Ishikawa (cell line): ENCODE results near the gene RAD51B.

ENCODE experiments used
- CEBPB ChIP-seq: IDR thresholded peaks from 2 replicates; pipeline ENCODE4 v1.6.1; 2012
- CREB1 ChIP-seq: IDR thresholded peaks from 2 replicates; pipeline ENCODE4 v1.6.1; 2012; ENCODE audit warnings: low read depth
- EGR1 ChIP-seq: IDR thresholded peaks from 2 replicates; pipeline ENCODE4 v1.6.1; 2012
- EP300 ChIP-seq: IDR thresholded peaks from 2 replicates; pipeline ENCODE4 v1.6.1; 2012; ENCODE audit warnings: borderline replicate concordance
- FOXM1 ChIP-seq: IDR thresholded peaks from 2 replicates; pipeline ENCODE4 v1.6.1; 2012; ENCODE audit warnings: low read depth, borderline replicate concordance
- MAX ChIP-seq: IDR thresholded peaks from 2 replicates; pipeline ENCODE4 v1.6.1; 2012
- NFIC ChIP-seq: IDR thresholded peaks from 2 replicates; pipeline ENCODE4 v1.6.1; 2012
- RAD21 ChIP-seq: IDR thresholded peaks from 2 replicates; pipeline ENCODE4 v1.6.1; 2012; ENCODE audit warnings: low read depth
- REST ChIP-seq: IDR thresholded peaks from 2 replicates; pipeline ENCODE4 v1.6.1; 2012; ENCODE audit warnings: low read depth, mild to moderate bottlenecking
- TAF1 ChIP-seq: IDR thresholded peaks from 2 replicates; pipeline ENCODE4 v1.6.1; 2012; ENCODE audit warnings: low read depth, mild to moderate bottlenecking
- TCF12 ChIP-seq: IDR thresholded peaks from 2 replicates; pipeline ENCODE4 v1.6.1; 2012; ENCODE audit warnings: low read depth
- TEAD4 ChIP-seq: IDR thresholded peaks from 2 replicates; pipeline ENCODE4 v1.6.1; 2012
- USF1 ChIP-seq: IDR thresholded peaks from 2 replicates; pipeline ENCODE4 v1.6.1; 2012
- YY1 ChIP-seq: IDR thresholded peaks from 2 replicates; pipeline ENCODE4 v1.6.1; 2012; ENCODE audit warnings: low read depth
- ZBTB7A ChIP-seq: IDR thresholded peaks from 2 replicates; pipeline ENCODE4 v1.6.1; 2012; ENCODE audit warnings: low read depth

The RAD51B gene

GRCh38 chr14:68020493-68020892 is 200.9 kb downstream of the RAD51B start:
- TF ChIP-seq CEBPB (peak; percentile 88), FOXM1 (no peak)

GRCh38 chr14:68020999-68021663 is 201.6 kb downstream of the RAD51B start:
- TF ChIP-seq EP300: no peak
- no peak for TF ChIP-seq EGR1
- no peak for TF ChIP-seq USF1
- TF ChIP-seq CEBPB: no peak
- TF ChIP-seq TCF12: no peak
- TF ChIP-seq NFIC: no peak
- TF ChIP-seq MAX: no peak
- TF ChIP-seq RAD21: no peak
- TF ChIP-seq CREB1: no peak
- TF ChIP-seq TAF1: no peak
- TF ChIP-seq FOXM1: no peak
- no peak for TF ChIP-seq YY1
- TF ChIP-seq TEAD4: no peak
- TF ChIP-seq REST: no peak
- TF ChIP-seq ZBTB7A: no peak

GRCh38 chr14:68027276-68027675 is 207.7 kb downstream of the RAD51B start:
- no peak for TF ChIP-seq TAF1
- no peak for TF ChIP-seq CREB1
- no peak for TF ChIP-seq ZBTB7A
- TF ChIP-seq TEAD4: no peak
- TF ChIP-seq MAX: no peak

- TF ChIP-seq TCF12 (no peak), REST (no peak)
Observed at GRCh38 chr14:68028075-68028474, 208.5 kb downstream of the RAD51B start.

- no peak for TF ChIP-seq EP300
- TF ChIP-seq ZBTB7A: no peak
- TF ChIP-seq TEAD4: no peak
- TF ChIP-seq RAD21: no peak
- no peak for TF ChIP-seq FOXM1
- no peak for TF ChIP-seq EGR1
- no peak for TF ChIP-seq CEBPB
- no peak for TF ChIP-seq TAF1
- no peak for TF ChIP-seq CREB1
- no peak for TF ChIP-seq USF1
- no peak for TF ChIP-seq REST
Observed at GRCh38 chr14:68032154-68032553, 212.6 kb downstream of the RAD51B start.
